Neuronal stem cell (in vitro differentiated cells): ENCODE results near the gene NPHS2.
A peak's percentile ranks its signal among the peaks of the same experiment; 100 is the strongest.

Source experiments
- DNase-seq: peaks from one replicate; pipeline ENCODE4 v3.0.0-alpha.2; 2013; ENCODE audit warnings: low spot score
- H2AFZ ChIP-seq: one replicate; pipeline ENCODE4 v1.6.1; 2013; ENCODE audit warnings: mild to moderate bottlenecking, low read length, inconsistent platforms
- H2AK5ac ChIP-seq: 2 replicates; pipeline ENCODE4 v1.6.1; 2013; ENCODE audit warnings: low read depth, mild to moderate bottlenecking, inconsistent platforms, low read length, moderate library complexity, mixed read lengths
- H2BK120ac ChIP-seq: 2 replicates; pipeline ENCODE4 v1.6.1; 2013; ENCODE audit warnings: low read depth, mild to moderate bottlenecking, inconsistent platforms, low read length, moderate library complexity, mixed read lengths
- H2BK12ac ChIP-seq: one replicate; pipeline ENCODE4 v1.6.1; 2013; ENCODE audit warnings: low read length, inconsistent platforms
- H2BK15ac ChIP-seq: 2 replicates; pipeline ENCODE4 v1.6.1; 2013; ENCODE audit warnings: mild to moderate bottlenecking, low read length, inconsistent platforms, mixed read lengths
- H2BK5ac ChIP-seq: one replicate; pipeline ENCODE4 v1.6.1; 2013; ENCODE audit warnings: inconsistent platforms, mild to moderate bottlenecking, low read length, moderate library complexity
- H3K14ac ChIP-seq: one replicate; pipeline ENCODE4 v1.6.1; 2013; ENCODE audit warnings: low read length, inconsistent platforms
- H3K18ac ChIP-seq: 2 replicates; pipeline ENCODE4 v1.6.1; 2013; ENCODE audit warnings: low read length, inconsistent platforms
- H3K23ac ChIP-seq: 2 replicates; pipeline ENCODE4 v1.6.1; 2013; ENCODE audit warnings: low read depth, mild to moderate bottlenecking, mixed read lengths, low read length, inconsistent platforms; ENCODE audit not compliant: poor library complexity
- H3K27ac ChIP-seq: replicated peaks from 3 replicates; pipeline ENCODE4 v1.5.1; 2013; ENCODE audit warnings: low read length, inconsistent platforms
- H3K27me3 ChIP-seq, 3 experiments: 2 replicates each; pipeline ENCODE4 v1.6.1; 2013; ENCODE audit warnings: low read length in 3 of 3, mild to moderate bottlenecking in 2 of 3, inconsistent platforms in 1 of 3, low read depth in 1 of 3, mixed read lengths in 1 of 3, moderate library complexity in 1 of 3; ENCODE audit not compliant: control insufficient read depth in 3 of 3, insufficient read depth in 3 of 3
- H3K36me3 ChIP-seq, 2 donors: replicated peaks in 1 of 2; 2 replicates each; pipeline ENCODE4 v1.6.1; 2013; ENCODE audit warnings: low read length in 2 of 2; ENCODE audit not compliant: control insufficient read depth in 2 of 2, insufficient read depth in 2 of 2
- H3K4ac ChIP-seq: 2 replicates; pipeline ENCODE4 v1.6.1; 2013; ENCODE audit warnings: inconsistent platforms, mild to moderate bottlenecking, low read length, moderate library complexity
- H3K4me1 ChIP-seq, 2 donors: 1 replicate in 1 of 2; 2 replicates in 1 of 2; pipeline ENCODE4 v1.6.1; 2013; ENCODE audit warnings: low read length in 2 of 2, low read depth in 1 of 2; ENCODE audit not compliant: control insufficient read depth in 2 of 2, insufficient read depth in 1 of 2
- H3K4me2 ChIP-seq: one replicate; pipeline ENCODE4 v1.6.1; 2013; ENCODE audit warnings: mild to moderate bottlenecking, low read length, inconsistent platforms; ENCODE audit not compliant: insufficient read depth, poor library complexity, severe bottlenecking
- H3K4me3 ChIP-seq, 2 donors: 2 replicates each; pipeline ENCODE4 v1.5.1; 2013; ENCODE audit warnings: low read length in 2 of 2, mild to moderate bottlenecking in 2 of 2, inconsistent platforms in 1 of 2, moderate library complexity in 1 of 2
- H3K79me1 ChIP-seq: one replicate; pipeline ENCODE4 v1.6.1; 2013; ENCODE audit warnings: low read depth, mild to moderate bottlenecking, inconsistent platforms, low read length, moderate library complexity
- H3K9ac ChIP-seq: one replicate; pipeline ENCODE4 v1.6.1; 2013; ENCODE audit warnings: mild to moderate bottlenecking, low read depth, low read length, inconsistent platforms; ENCODE audit not compliant: poor library complexity
- H3K9me3 ChIP-seq, 2 donors: replicated peaks in 1 of 2; 2 replicates each; pipeline versions ENCODE3 to v1.6.1; 2013; ENCODE audit warnings: low read length in 2 of 2, mild to moderate bottlenecking in 2 of 2, inconsistent platforms in 1 of 2, low read depth in 1 of 2, mixed read lengths in 1 of 2, moderate library complexity in 1 of 2; ENCODE audit not compliant: control insufficient read depth in 2 of 2, insufficient read depth in 1 of 2
- H4K8ac ChIP-seq: one replicate; pipeline ENCODE4 v1.6.1; 2013; ENCODE audit warnings: low read depth, mild to moderate bottlenecking, inconsistent platforms, low read length, moderate library complexity
- H4K91ac ChIP-seq: one replicate; pipeline ENCODE4 v1.6.1; 2013; ENCODE audit warnings: low read length, low read depth, mild to moderate bottlenecking, inconsistent platforms; ENCODE audit not compliant: poor library complexity
- WGBS, 2 donors: extraction: QIAGEN DNeasy Blood & Tissue Kit; methylation state at CpG; one replicate each; pipeline ENCODE4 v1.1.7; 2013; ENCODE audit warnings: missing lambda C conversion rate in 2 of 2, mixed read lengths in 1 of 2; ENCODE audit not compliant: insufficient read length in 2 of 2, insufficient replicate concordance in 1 of 2; ENCODE audit errors: extremely low coverage in 2 of 2; 5-methylcytosine and 5-hydroxymethylcytosine counted together

NPHS2 gene

DNA sequence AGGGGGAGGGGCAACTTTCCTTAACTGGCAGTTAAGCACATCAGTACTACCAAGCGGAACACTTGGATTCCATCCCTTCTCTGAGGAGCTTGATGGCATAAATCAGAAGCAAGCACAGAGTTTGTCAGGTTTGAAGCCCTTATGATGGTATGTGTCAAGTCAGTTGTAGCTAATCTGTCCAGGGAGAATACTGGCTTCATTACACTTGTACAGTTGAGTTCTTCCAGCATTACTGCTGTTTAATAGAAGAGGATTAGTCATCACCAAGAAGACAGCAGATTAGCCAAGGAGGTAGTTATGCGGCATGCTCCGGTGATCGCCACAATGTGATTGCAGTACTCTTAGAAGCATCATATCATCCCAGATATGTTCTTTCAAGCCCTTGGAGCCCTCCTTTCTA lies 13.8 kb upstream of the NPHS2 start:
- Histone ChIP-seq H2BK15ac (no peak overlapping the region), H3K9me3 (no peaks in the 10 kb centered on the region), H3K4ac (no peak overlapping the region), H2BK5ac (no peak overlapping the region), H3K36me3 (no peaks in the 10 kb centered on the region), H3K79me1 (no peaks in the 10 kb centered on the region), H3K27ac (no peak overlapping the region), H3K4me1 (no peaks in the 10 kb centered on the region), H3K23ac (no peak overlapping the region), H2BK120ac (no peak overlapping the region), H2AK5ac (no peak overlapping the region), H3K27me3 (peaks cover 0 to 27% (median 16%) of the 10 kb centered on the region in 3 experiments), H4K8ac (no peak overlapping the region), H3K14ac (no peak overlapping the region), H4K91ac (no peak overlapping the region), H2BK12ac (no peak overlapping the region), H2AFZ (no peak overlapping the region), H3K4me3 (no peak overlapping the region), H3K4me2 (no peak overlapping the region), H3K9ac (no peak overlapping the region), H3K18ac (no peak overlapping the region)
- WGBS, 2 donors, result no CpG with 5 or more reads among the region's 4 CpGs
- no peak for DNase-seq

DNA sequence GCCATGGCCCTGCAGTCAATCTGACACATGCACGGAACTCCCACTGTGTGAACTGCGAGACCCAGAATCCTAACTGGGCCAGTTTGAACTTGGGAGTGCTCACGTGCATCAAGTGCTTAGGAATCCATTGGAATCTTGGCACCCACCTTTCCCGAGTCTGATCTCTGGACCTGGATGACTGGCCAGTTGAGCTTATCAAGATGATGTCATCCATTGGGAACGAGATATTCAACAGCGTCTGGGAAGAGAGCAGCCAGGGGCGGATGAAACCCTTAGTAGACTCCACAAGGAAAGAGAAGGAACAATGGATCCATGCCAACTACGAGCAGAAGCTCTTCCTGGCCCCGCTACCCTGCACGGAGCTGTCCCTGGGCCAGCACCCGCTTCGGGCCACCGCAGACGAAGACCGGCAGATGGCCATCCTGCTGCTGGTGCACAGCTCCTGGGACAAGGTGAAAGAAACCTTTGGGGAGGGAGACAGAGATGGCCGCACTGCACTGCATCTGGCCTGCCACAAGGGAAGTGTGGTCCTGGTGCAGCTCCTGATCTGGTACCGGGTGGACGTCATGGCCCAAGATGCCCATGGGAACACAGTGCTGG lies 12.8 kb upstream of the NPHS2 start:
- H3K4me2 ChIP-seq, result no peak overlapping the region
- H3K27ac ChIP-seq, result no peak overlapping the region

DNA sequence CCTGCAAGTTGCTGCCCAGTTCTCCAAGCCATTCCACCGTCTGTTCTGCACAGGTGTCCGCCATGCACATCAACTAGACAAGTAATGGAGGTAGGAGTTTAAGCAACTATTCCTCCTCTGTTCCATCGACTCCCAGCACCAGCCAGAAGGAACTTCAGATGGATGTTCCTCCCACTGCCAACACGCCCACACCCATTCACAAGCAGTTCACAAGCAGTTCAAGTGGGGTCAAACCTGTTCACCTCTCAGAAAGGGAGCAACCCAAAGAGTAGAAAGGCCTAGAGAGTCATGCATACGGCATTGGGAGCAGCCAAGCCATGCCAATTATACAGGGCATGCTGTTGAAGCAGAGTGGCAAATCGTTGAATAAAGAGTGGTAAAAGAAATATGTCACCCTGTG lies 11.6 kb upstream of the NPHS2 start:
- no CpG with 5 or more reads among the region's 6 CpGs for WGBS, 2 donors
- no peak overlapping the region for H3K9ac ChIP-seq
- DNase-seq, result no peak

More for the DNA sequence above, 12.8 kb upstream of the NPHS2 start:
- Histone ChIP-seq H4K91ac (no peak overlapping the region), H3K27me3 (peaks cover 0 to 35% (median 16%) of the 10 kb centered on the region in 3 experiments), H3K14ac (no peak overlapping the region), H3K4ac (no peak overlapping the region), H3K4me1 (peaks cover 0 to 1% of the 10 kb centered on the region in 2 donors), H3K36me3 (no peaks in the 10 kb centered on the region), H2BK12ac (no peak overlapping the region), H3K23ac (no peak overlapping the region), H3K4me3 (no peak overlapping the region), H4K8ac (no peak overlapping the region), H2BK5ac (no peak overlapping the region), H2AK5ac (no peak overlapping the region), H2AFZ (no peak overlapping the region), H3K9ac (peak overlapping the region; percentile 18), H3K9me3 (no peaks in the 10 kb centered on the region), H2BK120ac (no peak overlapping the region), H2BK15ac (no peak overlapping the region), H3K18ac (no peak overlapping the region), H3K79me1 (no peaks in the 10 kb centered on the region)
- DNase-seq, result no peak
- no CpG with 5 or more reads among the region's 18 CpGs for WGBS, 2 donors

DNA sequence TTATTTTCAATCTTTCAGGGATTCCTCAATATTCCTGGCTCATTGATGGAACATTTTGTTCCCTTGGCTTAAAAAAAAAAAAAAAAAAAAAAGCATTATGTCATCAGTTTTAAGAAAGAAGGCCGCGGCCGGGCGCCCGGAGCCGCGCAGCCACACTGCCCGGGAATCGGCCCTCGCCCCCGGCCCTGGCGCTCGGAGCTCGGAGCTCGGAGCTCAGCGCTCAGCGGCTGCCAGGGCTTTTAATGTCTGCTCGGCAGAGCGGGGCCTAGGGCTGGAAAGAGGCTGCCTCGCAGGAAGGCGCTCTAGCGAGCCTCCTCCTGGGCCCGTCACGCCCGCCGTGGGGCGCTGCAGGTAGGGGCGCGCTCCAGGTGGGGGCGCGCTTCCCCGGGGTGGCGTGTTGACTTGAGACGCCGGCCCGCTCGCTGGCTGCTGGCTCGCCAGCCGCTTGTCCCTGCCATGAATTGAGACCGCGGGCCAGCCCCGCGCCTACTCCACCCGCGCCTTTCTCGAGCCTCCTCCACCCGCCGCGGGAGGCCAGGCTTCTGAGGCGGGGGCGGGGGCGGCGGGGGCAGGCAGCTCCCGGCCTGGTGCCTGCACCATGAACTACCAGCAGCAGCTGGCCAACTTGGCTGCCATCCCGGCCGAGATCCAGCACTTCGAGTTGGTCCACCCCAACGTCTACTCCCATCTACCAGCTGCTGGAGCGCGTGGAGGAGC lies 10.5 kb upstream of the NPHS2 start:
- no peak overlapping the region for H3K14ac ChIP-seq
- no peak overlapping the region for H3K4ac ChIP-seq
- H3K9me3 ChIP-seq, result no peaks in the 10 kb centered on the region
- peaks cover 0 to 38% (median 4%) of the 10 kb centered on the region in 3 experiments for H3K27me3 ChIP-seq
- no peak overlapping the region for H2BK120ac ChIP-seq
- H3K9ac ChIP-seq, result peak overlapping the region; percentile 55
- H3K36me3 ChIP-seq, result no peaks in the 10 kb centered on the region
- peak overlapping the region in 1 of 2 donors; percentile 39 for H3K4me3 ChIP-seq
- H2BK5ac ChIP-seq, result no peak overlapping the region
- no CpG with 5 or more reads among the region's 60 CpGs for WGBS, 2 donors
- peak overlapping the region; percentile 54 for H3K4me2 ChIP-seq
- no peak overlapping the region for H4K91ac ChIP-seq
- no peak overlapping the region for H3K27ac ChIP-seq
- peak overlapping the region; percentile 20 for H3K18ac ChIP-seq
- H3K23ac ChIP-seq, result no peak overlapping the region
- no peak overlapping the region for H2BK12ac ChIP-seq
- peak overlapping the region; percentile 82 for H2AFZ ChIP-seq
- peaks cover 0 to 2% of the 10 kb centered on the region in 2 donors for H3K4me1 ChIP-seq
- H2AK5ac ChIP-seq, result no peak overlapping the region
- DNase-seq, result peak; percentile 54
- no peaks in the 10 kb centered on the region for H3K79me1 ChIP-seq
- H2BK15ac ChIP-seq, result no peak overlapping the region
- no peak overlapping the region for H4K8ac ChIP-seq

More for the DNA sequence above, 11.6 kb upstream of the NPHS2 start:
- no peak overlapping the region for H2BK12ac ChIP-seq
- H2BK120ac ChIP-seq, result no peak overlapping the region
- H3K36me3 ChIP-seq, result no peaks in the 10 kb centered on the region
- no peak overlapping the region for H3K4me3 ChIP-seq
- H3K79me1 ChIP-seq, result no peaks in the 10 kb centered on the region
- H2AFZ ChIP-seq, result no peak overlapping the region
- no peak overlapping the region for H2BK15ac ChIP-seq
- H3K4me1 ChIP-seq, result peaks cover 0 to 2% of the 10 kb centered on the region in 2 donors
- H2BK5ac ChIP-seq, result no peak overlapping the region
- no peak overlapping the region for H4K91ac ChIP-seq
- no peak overlapping the region for H3K14ac ChIP-seq
- no peak overlapping the region for H3K27ac ChIP-seq
- H4K8ac ChIP-seq, result no peak overlapping the region
- no peak overlapping the region for H3K23ac ChIP-seq
- H3K18ac ChIP-seq, result no peak overlapping the region
- no peak overlapping the region for H3K4me2 ChIP-seq
- H3K27me3 ChIP-seq, result peaks cover 0 to 38% (median 14%) of the 10 kb centered on the region in 3 experiments
- no peaks in the 10 kb centered on the region for H3K9me3 ChIP-seq
- H3K4ac ChIP-seq, result no peak overlapping the region
- H2AK5ac ChIP-seq, result no peak overlapping the region
